Measurements from ENCODE around the gene POLR3G. TPM values are rescaled to one million over a fixed set of nuclear protein-coding genes. Genes with fewer than 3 reads are reported as not detected.

Gene POLR3G
- total RNA-seq, 1 experiment from 2014 or later, result 60.5 TPM

DNA sequence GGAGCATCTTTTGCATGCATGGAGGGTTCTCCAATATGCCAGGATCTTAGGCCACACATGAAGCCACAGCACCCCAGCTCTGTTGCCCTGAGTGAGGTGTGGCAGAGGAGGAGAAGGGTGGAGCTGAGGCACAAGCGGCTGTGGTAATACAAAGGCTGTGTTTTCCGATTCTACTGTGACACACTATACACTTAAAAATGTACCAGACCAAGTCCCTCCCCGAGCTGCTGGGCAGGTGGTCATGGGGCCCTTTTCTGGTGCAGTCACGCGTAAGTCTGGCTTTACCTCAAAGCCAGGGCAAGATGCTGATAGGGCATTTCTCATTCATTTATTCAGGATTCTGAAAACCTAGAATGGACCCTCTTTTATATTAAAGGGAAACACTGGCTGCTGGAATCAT, 87.7 kb downstream of the POLR3G start:
- in situ Hi-C loops (cut with HindIII; ENCODE audit: low pct_unique_long_range_greater_than_20kb, low sequenced_read_pairs), result no loop called here
- no peak for DNase-seq (ENCODE audit: low read depth, low spot score)

DNA sequence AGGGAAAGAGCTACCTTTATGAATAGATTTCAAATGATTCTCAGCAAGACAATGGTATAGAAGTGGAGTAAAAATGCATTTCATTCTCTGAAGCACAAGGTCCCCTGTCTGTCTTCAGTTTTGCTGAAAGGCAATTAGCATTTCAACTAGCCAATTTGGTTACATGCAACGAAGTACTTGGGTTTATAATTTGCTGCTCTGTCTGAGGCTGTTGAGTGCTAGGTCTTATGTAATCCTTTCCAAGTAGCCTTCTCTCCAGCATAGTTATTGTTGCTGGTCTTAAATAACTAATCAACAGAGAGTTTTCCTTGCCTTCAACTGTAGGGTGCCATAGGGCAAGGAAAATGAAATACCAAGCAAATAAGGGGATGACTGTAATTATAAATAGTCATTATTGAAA, 88.4 kb downstream of the POLR3G start:
- in situ Hi-C loops (cut with HindIII; ENCODE audit: low pct_unique_long_range_greater_than_20kb, low sequenced_read_pairs), result no loop called here
- no peak for DNase-seq (ENCODE audit: low read depth, low spot score)

Other genes with a start within 250 kb of the POLR3G start
- gene CETN3, start 65.1 kb upstream of the POLR3G start, total RNA-seq (2014; rRNA removed; shearing (Covaris generic)), result 48.5 and 50.5 TPM in 2 replicates
- 8.4 and 10.7 TPM in 2 replicates for gene MBLAC2, start 93 bp upstream of the POLR3G start, total RNA-seq (2014; rRNA removed; shearing (Covaris generic))
- 13.7 and 15.3 TPM in 2 replicates for gene LYSMD3, start 54.7 kb downstream of the POLR3G start, total RNA-seq (2014; rRNA removed; shearing (Covaris generic))
- 0.21 and 0.58 TPM in 2 replicates for gene ADGRV1, start 83.9 kb downstream of the POLR3G start, total RNA-seq (2014; rRNA removed; shearing (Covaris generic))

All from SK-MEL-5 (cell line).